ENCODE data around the gene GZMM. TPM values are rescaled to one million over a fixed set of nuclear protein-coding genes. Genes with fewer than 3 reads are reported as not detected.

Gene GZMM
- not detected for total RNA-seq

GRCh38 chr19:543910-544608 lies at the start of gene GZMM:
TSS of gene GZMM (plus strand) at chr19:544053. CDS start at chr19:544072, 19 bp downstream.

GRCh38 chr19:496112-496665 lies 47.7 kb upstream of the GZMM start, which contains the start of gene MADCAM1:
TSS of gene MADCAM1 (plus strand) at chr19:496486. CDS start at chr19:496500, 14 bp downstream.

GRCh38 chr19:507286-508203 lies 36.3 kb upstream of the GZMM start, which contains the start of gene TPGS1:
TSS of gene TPGS1 (plus strand) at chr19:507497. CDS start at chr19:507507, 10 bp downstream.

GRCh38 chr19:531753-532560 lies 11.9 kb upstream of the GZMM start, which contains the start of gene CDC34:
TSS of gene CDC34 (plus strand) at chr19:531760. CDS start at chr19:531932, 172 bp downstream.

GRCh38 chr19:572140-572742 lies 28.4 kb downstream of the GZMM start, which contains the start of gene BSG:
TSS of gene BSG (plus strand) at chr19:572596. CDS start at chr19:572635, 39 bp downstream.

GRCh38 chr19:589693-590395 lies 46.0 kb downstream of the GZMM start, which contains the start of gene HCN2:
TSS of gene HCN2 (plus strand) at chr19:589881. CDS start at chr19:589946, 65 bp downstream.

Other genes starting within 250 kb of the GZMM start
- 11.0 TPM for gene MIER2, start 199.3 kb upstream of the GZMM start, total RNA-seq
- 14.7 TPM for gene C2CD4C, start 134.9 kb upstream of the GZMM start, total RNA-seq
- 18.2 TPM for gene SHC2, start 83.0 kb upstream of the GZMM start, total RNA-seq
- gene MADCAM1, start 47.6 kb upstream of the GZMM start, total RNA-seq = 0.63 TPM
- gene TPGS1, start 36.6 kb upstream of the GZMM start, total RNA-seq = 18.8 TPM
- 41.6 TPM for gene CDC34, start 12.3 kb upstream of the GZMM start, total RNA-seq
- 101 TPM for gene BSG, start 28.5 kb downstream of the GZMM start, total RNA-seq
- 9.1 TPM for gene HCN2, start 45.8 kb downstream of the GZMM start, total RNA-seq
- 21.6 TPM for gene POLRMT, start 89.5 kb downstream of the GZMM start, total RNA-seq
- gene FGF22, start 95.8 kb downstream of the GZMM start, total RNA-seq = 0.63 TPM
- gene RNF126, start 119.2 kb downstream of the GZMM start, total RNA-seq = 20.0 TPM
- gene FSTL3, start 132.3 kb downstream of the GZMM start, total RNA-seq = 2.8 TPM
- gene PRSS57, start 151.4 kb downstream of the GZMM start, total RNA-seq = not detected
- 123 TPM for gene PALM, start 164.9 kb downstream of the GZMM start, total RNA-seq
- gene MISP, start 207.1 kb downstream of the GZMM start, total RNA-seq = not detected